CD1c-positive myeloid dendritic cell (primary cell): ENCODE data around the gene IFITM10.

Experiments
- DNase-seq: peaks from one replicate; pipeline ENCODE4 v3.0.0-alpha.2; 2016; ENCODE audit errors: extremely low spot score

IFITM10 gene

GRCh38 chr11:1752907-1753228 lies 2.5 kb upstream of the IFITM10 start:
- DNase-seq, result no peak

GRCh38 chr11:1751999-1752906 lies 1.9 kb upstream of the IFITM10 start:
- DNase-seq, result no peak

DNA sequence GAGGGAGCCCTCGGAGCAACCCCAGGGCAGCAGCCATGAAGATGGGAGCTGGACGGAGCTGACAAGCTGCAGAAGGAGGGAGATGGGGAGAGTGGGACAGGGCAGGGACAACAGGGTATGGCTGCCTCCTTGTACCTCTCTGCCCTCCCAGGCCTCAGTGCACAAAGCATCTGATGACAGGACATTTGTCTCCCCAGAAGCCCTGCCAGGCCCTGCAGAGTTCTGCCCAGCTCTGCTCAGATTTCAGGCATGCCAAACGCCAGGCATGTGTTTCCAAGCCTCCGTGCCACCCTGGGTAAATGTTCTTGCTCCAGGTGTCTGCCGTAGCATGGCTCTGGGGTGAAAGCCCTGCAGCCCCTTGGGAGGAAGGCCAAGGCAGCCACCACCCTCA lies 1.1 kb upstream of the IFITM10 start:
- no peak for DNase-seq

GRCh38 chr11:1750840-1751530 lies 590 bp upstream of the IFITM10 start:
- peak; percentile 16 for DNase-seq

DNA sequence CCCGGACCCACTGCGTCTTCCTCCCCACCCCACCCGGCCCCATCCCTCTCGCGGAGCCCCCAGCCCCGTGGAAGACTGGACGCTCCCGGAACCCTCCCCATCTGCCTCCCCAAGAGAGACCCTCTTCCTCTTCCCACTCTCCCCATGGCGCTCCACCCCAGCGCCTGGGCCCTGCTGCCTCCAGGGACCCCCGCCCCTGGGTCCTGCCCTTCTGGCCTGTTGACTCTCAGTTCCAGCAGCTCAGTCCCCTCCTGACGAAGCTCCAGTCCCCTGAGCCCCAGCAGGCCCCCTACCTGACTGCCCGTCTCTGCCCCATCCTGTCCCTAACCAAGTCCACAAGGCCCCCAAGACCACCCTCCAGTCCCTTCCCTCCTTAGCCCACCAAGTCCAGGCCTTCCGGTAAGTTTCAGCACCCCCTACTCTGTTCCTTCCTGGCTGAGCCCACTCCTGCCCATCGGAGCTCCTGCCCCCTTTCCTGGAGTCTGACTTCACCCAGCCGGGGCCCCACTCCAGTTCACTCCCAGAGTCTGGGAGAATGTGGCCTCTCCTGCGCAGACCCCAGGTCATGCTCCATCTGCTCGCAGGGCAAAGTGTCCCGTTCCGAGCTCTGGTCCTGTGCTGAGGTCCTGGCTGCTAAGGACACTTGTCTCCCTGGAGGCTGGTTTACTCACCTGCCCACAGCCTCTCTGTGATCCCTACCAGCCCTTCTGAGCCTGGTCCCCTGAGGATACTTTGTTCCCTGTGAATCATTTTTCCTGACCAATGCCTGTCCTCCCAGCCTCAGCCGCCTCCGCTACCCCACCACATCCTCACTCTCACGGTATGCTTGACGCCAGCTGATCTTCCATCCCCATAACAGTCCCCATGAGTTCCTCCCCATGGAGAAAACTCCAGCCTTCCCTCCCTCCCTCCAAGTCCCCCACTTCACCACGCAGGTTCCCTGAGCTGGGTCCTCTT lies 722 bp downstream of the IFITM10 start:
- DNase-seq, result peak; percentile 45

DNA sequence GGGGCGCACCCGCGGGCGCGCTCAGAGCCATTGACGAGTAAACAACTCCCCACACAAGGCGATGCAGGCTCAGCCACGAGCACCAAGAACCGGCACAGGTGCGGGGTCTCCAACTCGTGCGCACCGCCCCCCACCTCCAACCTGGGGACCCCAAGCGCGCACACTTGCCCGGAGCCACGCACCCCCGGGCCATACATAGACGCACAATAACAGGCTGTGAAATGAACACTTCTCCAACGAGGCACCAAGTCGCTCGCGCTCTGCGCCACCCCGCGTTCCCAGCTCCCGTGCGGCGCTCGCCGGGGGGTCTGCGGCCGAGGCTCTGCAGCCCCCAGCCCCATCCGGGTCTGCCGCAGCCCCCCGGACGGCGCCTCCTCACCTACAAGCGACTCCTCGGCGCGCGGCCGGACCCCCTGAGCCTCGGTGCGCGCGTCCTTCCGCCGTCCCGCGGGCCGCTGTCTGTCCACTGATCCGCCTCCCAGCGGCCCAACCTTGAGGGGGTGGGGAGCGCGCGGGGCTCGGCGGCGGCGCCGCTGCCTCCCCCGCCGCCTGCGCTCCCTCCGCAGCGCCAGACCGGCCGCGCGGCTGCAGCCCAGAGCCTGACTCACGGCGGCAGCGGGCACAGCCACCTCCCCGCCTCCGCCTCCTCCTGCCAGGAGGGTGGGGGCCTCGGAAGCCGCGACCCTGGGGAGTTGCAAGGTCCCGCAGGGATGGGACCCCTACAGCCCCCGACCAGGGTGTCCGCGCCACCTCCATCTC lies 1.6 kb downstream of the IFITM10 start:
- peak; percentile 22 for DNase-seq

DNA sequence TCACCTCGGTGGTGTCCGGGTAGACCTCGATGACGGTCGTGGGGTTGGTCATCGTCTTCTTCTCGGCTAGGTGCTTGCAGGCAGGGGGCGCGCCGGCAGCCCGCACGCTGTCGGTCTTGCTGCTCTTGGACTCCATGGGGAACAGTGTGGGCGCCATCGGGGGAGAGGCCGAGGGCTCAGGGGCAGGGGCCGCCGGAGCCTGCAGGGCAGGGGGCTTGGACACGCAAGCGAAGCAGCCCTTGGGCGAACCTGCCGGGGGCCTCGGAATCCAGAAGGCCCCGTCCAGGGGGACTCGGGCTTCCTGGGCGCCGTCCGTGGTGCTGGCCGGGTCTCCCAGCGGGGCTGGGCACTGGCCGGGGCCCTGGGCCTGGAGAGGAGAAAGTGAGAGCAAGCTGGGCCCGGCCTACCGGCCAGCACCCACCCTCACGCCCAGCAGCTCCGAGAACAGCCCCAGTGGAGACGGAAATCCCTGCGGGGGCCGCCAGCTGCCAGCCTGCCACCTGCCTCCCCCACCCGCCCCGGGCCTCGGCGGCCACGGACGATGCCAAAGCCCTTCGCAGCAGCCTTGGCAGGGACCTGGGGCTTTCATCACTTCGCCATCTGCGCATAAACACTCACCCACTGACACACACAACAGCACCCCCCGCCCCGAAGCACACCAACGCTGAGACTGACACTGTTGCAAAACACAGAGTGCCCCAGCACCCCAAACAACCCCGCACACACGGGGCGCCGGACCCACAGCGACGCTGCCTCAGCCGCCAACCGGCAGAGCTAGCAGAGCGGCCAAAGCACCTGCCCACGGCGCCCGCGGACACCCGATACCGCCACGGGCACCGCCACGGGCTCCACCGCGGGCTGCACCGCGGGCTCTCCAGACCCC lies 2.4 kb downstream of the IFITM10 start:
- no peak for DNase-seq

DNA sequence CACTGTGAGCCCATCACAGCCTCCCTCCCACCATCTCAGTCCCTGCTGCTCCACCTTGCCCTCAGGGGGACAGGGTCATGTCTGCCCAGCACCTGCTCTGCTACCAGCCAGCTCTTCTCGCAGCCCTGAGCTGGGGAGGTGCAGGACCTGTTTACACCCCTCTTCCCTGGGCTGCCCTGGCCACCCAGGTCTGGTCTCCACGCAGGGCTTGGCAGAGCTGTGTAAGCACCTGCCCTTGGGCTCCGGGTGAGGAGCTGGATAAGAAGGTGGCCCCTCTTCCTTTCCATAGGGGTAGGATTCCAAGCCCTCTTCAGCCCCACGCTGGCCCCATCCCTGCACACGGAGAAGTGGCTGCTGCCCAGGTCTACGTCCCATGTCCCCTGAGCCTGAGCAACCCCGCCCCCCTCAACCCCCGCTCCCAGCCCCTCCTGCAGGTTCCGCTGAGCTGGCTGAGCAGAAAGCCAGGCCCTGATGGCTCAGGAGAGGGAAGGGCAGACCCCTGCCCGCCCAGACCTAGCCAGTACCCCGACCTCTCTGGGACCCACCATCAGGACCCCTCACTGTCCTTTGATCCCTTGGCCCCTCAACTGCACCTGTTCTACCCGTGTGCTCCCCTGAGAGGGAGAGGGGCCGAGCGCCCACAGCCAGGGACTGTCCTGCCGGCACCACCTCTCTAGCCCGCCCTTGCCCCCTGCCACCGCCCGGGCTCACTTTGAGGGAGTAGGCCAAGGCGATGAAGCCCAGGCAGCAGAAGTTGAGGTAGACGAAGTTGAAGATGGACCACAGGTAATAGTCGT lies 3.2 kb downstream of the IFITM10 start:
- no peak for DNase-seq

- DNase-seq, result no peak
Observed at GRCh38 chr11:1746511-1746931, 3.9 kb downstream of the IFITM10 start.

DNA sequence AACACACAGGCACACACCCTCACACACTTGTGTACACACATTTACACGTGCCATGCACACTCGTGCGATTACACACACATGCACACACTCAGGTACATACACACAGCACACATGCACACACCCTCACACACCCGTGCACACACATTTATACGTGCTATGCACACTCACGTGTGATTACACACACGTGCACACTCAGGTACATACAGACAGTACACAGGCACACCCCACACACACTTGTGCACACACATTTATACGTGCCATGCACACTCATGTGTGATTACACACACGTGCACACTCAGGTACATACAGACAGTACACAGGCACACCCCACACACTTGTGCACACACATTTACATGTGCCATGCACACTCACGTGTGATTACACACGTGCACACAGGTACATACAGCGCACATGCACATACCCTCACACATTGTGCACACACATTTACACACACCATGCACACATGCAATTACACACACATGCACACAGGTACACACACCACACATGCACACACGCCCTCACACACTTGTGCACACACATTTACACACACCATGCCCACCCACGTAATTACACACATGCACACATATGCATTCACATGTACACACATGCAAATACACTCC lies 4.6 kb downstream of the IFITM10 start:
- no peak for DNase-seq

GRCh38 chr11:1744891-1745700 lies 5.3 kb downstream of the IFITM10 start:
- DNase-seq, result no peak

DNA sequence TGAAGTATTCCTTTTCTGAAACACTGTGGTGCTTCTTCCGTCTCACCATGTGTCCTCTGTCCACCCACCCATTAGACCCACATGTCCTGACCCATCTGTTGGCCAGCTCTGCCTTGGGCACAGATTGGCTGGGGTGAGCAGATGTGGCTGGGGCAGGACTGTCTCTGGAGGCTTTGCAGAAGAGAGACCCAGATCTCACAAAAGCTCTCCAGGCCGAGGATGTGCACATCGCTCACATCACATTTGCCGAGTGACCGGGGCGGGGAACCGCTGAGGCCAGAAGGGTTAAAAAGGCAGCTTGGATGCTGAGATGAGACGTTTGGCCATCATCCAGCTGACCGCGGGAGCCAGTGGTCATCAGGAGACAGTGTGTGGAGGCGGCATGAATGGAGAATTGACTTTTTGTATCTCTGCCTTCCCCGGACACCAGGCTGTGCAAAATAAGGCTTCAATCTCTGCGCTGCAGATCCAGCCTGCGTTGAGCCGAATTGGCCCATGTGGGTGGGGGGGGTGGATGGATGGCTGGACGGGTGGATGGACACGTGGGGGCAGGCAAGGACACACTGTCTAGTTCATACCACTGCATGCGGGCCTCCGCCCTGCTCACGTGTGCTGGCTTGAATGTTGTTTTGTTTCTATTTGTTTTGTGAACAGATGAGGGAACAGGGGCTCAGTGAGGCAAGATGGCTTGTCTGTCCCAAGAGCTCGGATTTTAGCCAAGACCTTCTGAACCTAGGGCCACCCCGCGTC lies 6.1 kb downstream of the IFITM10 start:
- DNase-seq, result no peak

DNA sequence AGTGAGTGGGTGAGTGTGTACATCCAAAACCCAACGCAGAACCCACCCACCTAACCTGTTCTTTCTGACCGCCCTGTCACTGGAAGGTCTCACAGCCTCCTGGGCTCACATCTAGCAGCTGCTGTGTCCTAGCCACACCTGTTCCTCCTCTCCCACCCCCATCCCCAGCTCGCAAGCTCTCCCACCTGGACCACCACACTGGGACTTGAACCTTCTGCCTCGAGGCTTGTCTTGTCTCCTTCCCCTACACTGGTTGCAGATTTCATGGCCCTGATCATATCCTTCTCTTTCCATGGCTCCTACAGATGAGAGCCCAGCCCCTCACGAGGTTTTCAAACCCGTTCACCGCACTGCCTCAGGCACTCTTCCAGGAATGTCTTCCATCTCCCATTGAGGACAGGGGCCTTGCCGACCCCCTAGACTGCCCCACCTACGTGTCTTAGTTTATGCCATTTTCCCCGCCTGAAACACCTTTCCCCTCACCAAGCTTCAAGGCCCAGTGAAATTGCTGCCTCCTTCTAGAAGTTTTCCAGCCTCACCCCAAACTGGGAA lies 6.7 kb downstream of the IFITM10 start:
- DNase-seq, result no peak

- no peak for DNase-seq
Observed at GRCh38 chr11:1742869-1743584, 7.4 kb downstream of the IFITM10 start.

DNA sequence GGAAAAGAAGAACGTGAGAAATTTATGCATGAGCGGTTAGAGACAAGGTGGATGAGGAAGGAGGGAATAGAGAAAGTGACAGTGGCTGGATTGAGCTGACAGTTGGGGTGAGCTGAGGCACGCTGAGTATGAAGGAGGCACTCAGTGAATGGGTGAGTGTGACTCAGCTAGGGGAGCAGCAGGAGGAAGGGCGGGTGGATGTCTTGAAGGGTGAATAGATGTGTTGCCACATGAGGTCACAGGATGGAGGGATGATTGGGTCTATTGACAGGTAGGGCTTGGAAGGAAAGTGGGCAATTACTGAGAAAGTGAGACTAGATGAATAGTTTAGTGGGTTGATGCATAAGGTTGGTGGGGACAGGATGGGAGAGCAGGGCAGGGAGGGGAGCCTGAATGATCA lies 8.0 kb downstream of the IFITM10 start:
- no peak for DNase-seq

DNA sequence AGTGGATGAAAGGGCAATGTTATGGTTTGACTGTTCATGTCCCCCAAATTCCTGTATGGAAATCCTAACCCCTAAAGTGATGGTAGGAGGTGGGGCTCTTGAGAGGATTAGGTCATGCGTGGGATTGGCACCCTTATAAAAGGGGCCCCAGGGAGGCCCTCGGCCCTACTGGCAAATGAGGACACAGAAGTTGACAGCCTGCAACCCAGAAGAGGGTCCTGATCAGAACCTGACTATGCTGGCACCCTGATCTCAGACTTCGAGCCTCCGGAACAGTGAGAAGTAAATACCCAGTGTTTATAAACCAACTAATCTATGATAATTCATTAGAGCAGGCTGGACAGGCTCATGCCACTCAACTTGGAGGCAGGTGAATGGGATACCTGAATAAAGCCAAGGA lies 8.7 kb downstream of the IFITM10 start:
- DNase-seq, result no peak
